ENCODE results near the gene DNTT.

- TF ChIP-seq MAX (IDR thresholded peaks at IDR 0.05; ENCODE audit: low read depth, low read length) = no peak
- no peak for TF ChIP-seq CTCF (IDR thresholded peaks at IDR 0.05; ENCODE audit: low read depth, low read length)
- no peak for TF ChIP-seq POLR2A (IDR thresholded peaks at IDR 0.05; ENCODE audit: extremely low read depth, insufficient read length)
- TF ChIP-seq MYC (IDR thresholded peaks at IDR 0.05; ENCODE audit: low read depth, low read length) = no peak
These were observed 35.1 kb downstream of the DNTT start for GRCh38 chr10:96339383-96339782.

All from NB4 (cell line).